GM19452 (cell line): Measurements from ENCODE around the gene SLC16A11.
"Not testable (repeated sequence)": the region's sequence is repeated elsewhere in the genome, so short reads cannot be mapped to it uniquely, and the experiment has no call there.

Source experiments
- ATAC-seq: cut with Tn5 transposase; IDR thresholded peaks from one replicate; pipeline ENCODE4 v1.9.1; 2021; ENCODE audit not compliant: unreplicated experiment

The SLC16A11 gene

GRCh38 chr17:7060165-7060891, 16.4 kb upstream of the SLC16A11 start:
- no peak for ATAC-seq

DNA sequence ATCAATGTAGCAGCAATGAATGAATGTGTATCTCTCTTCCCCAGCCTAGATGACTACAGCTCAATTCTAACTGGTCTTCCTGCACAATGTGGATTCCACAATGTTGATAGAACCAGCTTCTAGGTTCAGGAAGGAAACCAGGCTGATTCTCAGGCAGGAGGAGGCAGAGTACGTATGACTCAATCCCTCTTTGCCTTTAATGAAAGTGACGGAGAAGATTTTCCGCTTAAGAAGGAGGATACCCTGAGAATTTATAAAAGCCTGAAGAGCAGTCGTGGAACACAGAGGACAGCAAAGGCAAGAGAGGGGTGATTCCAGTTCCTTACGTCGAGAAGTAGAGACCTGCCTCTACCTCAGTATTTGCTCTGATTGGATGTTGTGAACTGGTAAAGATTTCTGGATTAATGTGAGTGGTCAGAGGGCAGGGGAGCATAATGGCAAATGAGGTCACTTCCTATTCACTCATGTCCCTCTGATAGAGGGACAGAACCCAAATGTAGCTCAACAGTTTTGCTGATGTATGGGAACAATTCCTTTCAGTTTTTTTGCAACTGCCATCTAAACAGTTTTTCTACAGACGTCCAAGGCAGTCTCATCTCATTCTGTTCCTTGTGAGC, 15.0 kb upstream of the SLC16A11 start:
- no peak for ATAC-seq

DNA sequence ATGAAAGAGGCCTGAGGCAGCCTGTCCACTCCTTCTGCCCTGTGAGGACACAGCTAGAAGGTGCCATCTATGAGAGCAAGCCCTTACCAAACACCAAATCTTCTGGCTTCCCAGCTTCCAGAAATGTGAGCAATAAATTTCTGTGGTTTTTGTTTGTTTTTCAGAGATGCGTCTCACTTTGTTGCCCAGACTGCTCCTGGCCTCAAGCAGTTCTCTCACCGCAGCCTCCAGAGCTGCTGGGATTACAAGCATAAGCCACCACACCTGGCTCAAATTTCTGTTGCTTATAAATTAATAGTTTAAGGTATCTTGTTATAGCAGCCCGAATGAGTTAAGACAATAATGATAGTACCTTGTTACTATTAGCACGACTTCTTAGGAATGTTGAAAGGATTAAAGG, 12.5 kb upstream of the SLC16A11 start:
- ATAC-seq: no peak

- not testable (repeated sequence) for ATAC-seq
These were observed 6.7 kb upstream of the SLC16A11 start for GRCh38 chr17:7050583-7050982.

- ATAC-seq: no peak
These were observed 5.1 kb upstream of the SLC16A11 start for GRCh38 chr17:7048968-7049367.

- ATAC-seq: no peak
These were observed 3.7 kb upstream of the SLC16A11 start for GRCh38 chr17:7047566-7047965.

- not testable (repeated sequence) for ATAC-seq
These were observed 3.0 kb upstream of the SLC16A11 start for GRCh38 chr17:7046725-7047397.

- no peak for ATAC-seq
These were observed 2.3 kb upstream of the SLC16A11 start for GRCh38 chr17:7046127-7046724.

DNA sequence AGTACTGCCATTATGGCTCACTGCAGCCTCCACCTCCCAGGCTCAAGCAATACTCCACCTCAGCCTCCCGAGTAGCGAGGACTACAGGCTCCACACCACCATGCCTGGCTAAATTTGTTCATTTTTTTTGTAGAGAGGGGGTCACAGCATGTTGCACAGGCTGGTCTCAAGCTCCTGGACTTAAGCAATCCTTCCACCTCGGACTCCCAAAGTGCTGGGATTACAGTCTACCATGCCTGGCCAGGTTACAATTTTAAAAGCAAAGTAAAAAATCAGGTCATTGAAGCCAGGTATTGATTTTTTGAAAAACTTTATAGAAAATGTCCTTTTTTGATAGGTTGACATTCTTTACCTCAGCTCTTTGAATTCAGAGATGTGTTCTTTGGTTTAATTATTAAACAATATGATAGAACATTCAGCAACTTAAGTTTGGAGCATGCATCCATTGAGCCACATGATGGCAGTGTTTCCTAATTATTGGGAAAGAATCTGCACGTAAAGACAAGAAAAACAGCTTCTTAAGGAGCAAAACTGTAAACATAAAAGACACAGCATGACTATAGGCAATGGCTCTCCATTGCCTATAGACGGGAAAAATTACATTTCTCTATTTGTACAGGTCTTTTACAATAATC, 1.7 kb upstream of the SLC16A11 start:
- ATAC-seq: no peak

- ATAC-seq: no peak
These were observed 753 bp downstream of the SLC16A11 start for GRCh38 chr17:7043182-7043496.

GRCh38 chr17:7042501-7043181, 1.3 kb downstream of the SLC16A11 start:
- no peak for ATAC-seq

GRCh38 chr17:7041607-7042500, 2.0 kb downstream of the SLC16A11 start:
- no peak for ATAC-seq

GRCh38 chr17:7039832-7040231, 4.1 kb downstream of the SLC16A11 start:
- no peak for ATAC-seq

DNA sequence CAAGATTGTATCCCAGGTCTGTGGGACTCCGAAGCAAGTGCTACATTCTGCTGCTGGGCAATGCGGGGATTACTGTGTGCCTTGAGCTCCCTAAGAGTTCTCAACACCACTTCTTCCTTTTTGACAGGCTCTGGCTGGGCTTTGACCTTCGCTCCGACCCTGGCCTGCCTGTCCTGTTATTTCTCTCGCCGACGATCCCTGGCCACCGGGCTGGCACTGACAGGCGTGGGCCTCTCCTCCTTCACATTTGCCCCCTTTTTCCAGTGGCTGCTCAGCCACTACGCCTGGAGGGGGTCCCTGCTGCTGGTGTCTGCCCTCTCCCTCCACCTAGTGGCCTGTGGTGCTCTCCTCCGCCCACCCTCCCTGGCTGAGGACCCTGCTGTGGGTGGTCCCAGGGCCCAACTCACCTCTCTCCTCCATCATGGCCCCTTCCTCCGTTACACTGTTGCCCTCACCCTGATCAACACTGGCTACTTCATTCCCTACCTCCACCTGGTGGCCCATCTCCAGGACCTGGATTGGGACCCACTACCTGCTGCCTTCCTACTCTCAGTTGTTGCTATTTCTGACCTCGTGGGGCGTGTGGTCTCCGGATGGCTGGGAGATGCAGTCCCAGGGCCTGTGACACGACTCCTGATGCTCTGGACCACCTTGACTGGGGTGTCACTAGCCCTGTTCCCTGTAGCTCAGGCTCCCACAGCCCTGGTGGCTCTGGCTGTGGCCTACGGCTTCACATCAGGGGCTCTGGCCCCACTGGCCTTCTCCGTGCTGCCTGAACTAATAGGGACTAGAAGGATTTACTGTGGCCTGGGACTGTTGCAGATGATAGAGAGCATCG, 5.6 kb downstream of the SLC16A11 start:
- ATAC-seq: no peak

DNA sequence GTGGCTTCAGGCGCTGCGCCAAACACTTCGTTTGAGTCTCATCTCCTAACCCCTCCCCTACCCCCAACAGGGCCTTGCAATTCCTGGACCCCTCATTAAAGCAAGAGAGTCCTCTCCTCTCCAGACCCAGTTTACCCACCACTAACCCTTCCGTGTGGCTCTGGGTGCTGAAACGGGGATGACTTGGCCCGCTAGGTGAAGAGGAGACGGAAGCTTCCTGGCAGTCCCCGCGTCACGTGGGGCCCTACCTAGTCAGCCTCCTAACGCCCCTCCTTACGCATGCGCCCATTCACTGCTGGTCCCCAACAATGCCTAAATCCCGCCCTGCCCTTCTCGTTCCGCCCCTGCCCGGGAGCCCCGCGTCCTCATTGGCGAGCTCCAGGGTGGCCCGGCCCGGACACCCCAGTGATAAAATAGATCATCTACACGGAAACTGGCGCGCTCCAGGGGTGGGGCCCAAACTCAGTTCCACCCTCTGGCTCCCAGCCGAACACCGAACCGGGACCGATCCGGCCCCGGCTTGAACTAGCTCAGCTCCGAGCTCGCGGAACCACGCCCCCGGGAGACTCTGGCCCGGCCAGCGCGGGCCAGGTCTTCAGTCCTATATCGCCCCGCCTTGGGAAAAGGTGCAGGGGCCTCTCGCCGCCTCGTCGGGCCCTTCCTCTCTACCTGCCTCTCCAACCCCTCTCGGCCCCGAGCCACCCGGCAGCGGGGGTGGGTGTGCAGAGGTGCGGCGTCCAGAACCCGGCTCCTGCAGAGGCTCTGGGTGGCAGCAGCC, 8.1 kb downstream of the SLC16A11 start, which contains the start of gene SLC16A13:
SLC16A13 (plus strand) TSS at position 425 of the 778 bp plus-strand sequence. CDS start 368 bp downstream, outside the sequence.
- ATAC-seq: peak; percentile 91

GRCh38 chr17:7034955-7035590, 8.8 kb downstream of the SLC16A11 start:
- no peak for ATAC-seq

DNA sequence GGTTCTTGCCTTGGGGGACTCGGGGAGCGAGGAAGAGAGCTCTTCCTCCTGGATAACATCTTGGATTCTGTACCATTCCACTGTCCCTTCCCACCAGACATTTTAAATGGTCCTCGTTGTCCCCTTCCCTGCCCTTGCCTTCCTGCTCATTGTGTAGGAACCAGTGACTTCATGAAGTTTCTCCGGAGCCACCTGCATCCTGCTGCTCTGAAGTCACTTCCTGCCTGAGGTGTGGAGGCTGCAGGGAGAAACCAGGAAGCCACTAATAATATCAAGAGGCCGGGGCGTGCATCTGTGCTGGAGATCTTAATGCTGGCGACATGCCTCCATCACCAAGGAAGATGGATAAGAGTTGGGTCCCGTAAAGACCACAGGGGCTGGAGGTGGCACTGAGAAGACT, 14.2 kb downstream of the SLC16A11 start:
- no peak for ATAC-seq

- ATAC-seq: no peak
These were observed 14.8 kb downstream of the SLC16A11 start for GRCh38 chr17:7029096-7029495.
